ENCODE data around the gene UFC1. TPM values are rescaled to one million over a fixed set of nuclear protein-coding genes. Genes with fewer than 3 reads are reported as not detected.

Gene UFC1
- total RNA-seq, 1 donor: 111 TPM

DNA sequence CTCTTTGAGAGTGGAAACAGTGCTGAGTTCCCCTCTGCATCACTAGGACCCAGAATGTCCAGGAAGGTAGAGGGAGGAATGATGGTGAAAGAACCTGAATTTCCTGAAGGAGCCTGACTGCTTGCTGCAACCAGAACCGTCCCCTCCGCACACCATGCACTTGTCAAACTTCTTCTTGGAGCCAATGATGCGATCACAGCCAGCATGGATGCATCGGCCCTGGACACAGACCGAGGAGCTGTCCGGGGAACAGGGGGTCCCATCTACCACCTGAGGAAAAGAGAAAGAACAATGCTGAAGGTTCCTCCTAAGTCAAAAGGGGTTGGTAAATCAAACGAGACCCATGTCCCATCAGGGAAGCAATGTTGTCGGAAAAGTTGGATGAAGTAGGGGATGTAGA lies 38.2 kb downstream of the UFC1 start:
- TF ChIP-seq, protein P1, sequence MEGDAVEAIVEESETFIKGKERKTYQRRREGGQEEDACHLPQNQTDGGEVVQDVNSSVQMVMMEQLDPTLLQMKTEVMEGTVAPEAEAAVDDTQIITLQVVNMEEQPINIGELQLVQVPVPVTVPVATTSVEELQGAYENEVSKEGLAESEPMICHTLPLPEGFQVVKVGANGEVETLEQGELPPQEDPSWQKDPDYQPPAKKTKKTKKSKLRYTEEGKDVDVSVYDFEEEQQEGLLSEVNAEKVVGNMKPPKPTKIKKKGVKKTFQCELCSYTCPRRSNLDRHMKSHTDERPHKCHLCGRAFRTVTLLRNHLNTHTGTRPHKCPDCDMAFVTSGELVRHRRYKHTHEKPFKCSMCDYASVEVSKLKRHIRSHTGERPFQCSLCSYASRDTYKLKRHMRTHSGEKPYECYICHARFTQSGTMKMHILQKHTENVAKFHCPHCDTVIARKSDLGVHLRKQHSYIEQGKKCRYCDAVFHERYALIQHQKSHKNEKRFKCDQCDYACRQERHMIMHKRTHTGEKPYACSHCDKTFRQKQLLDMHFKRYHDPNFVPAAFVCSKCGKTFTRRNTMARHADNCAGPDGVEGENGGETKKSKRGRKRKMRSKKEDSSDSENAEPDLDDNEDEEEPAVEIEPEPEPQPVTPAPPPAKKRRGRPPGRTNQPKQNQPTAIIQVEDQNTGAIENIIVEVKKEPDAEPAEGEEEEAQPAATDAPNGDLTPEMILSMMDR (IDR thresholded peaks at IDR 0.05; ENCODE audit: insufficient read depth, low read length): no peak
- no peak overlapping the region for H3K4me3 ChIP-seq (ENCODE audit: low read depth, low read length)
- no peak for DNase-seq (ENCODE audit: low read depth)

DNA sequence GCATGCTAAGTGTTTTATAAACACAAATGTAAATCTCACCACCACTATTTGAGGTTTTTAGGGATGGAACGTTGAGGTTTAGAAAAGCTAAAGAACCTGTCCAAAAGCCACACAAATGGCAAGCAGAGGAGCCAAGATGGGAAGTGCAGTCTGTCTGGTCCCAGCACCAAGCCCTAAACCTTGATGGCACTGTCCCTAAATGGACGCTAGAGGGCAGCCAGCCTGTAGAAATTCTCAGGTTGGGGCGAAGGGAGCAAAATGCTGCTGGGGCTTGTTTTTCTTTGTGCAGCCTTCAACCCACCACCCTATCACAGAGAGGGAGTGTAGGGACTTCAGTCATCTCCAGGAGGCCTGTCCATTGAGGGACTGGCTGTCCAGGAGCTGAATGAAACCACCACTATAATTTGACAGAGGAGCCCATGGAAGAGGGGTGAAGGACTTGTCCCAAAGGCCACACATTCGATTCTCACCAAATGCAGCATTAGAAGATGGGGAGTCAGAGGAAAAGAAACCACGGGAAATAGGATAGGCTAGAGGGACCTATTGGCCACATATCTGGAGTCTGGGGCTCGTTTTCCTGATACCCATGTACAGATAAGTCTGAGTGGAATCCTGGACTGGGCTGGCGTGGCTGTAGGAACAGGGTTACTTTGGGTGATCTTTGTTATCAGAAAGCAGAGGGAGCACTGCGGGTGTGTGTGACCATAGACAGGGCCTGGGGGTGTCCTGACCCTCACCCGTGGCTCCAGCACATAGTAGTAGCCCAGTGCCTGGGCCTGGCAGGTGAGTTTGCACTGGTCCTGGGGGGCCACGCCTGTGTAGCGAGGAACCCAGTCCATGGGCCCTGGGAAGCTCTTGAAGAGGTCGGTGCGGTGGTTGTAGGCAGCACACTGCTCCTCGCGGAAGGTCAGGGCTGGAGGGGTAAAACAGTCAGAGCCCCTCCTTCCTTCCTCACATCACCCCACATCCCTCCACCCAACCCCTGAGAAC lies 39.0 kb downstream of the UFC1 start:
- no peak overlapping the region for H3K4me3 ChIP-seq (ENCODE audit: low read depth, low read length)
- DNase-seq (ENCODE audit: low read depth): peak; percentile 78
- TF ChIP-seq, protein P1 (IDR thresholded peaks at IDR 0.05; ENCODE audit: insufficient read depth, low read length): peak; percentile 97

DNA sequence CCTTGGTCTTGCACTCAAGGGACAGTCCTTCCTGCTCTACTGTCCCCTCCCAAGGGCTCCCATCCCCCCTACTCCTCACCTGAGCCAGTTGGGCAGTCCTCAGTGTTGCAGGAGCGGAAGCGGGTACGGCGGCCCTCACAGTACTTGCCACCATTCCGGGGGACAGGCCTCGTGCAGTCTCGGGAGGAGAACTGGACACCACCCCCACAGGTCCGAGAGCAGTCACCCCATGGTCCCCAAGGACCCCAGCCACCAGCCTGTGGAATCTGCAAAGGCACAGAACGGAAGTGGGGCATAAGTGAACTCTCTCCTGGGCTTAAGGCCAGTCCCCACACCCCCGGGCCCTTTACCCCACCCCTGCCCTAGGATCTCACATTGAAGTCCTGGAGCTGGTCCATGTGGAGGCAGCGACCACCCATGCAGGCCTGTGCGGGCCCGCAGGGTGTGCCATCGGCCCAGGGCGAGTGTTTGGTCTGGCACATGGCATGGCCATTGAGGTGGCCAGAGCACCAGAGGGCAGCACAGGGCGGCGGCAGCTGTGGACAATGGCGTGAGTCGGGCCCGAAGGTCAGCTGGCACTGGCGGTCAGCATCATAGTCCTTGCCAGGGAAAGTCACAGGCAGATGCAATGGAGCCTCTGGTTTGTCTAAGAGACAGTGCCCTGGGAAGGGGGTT lies 39.9 kb downstream of the UFC1 start:
- no peak for DNase-seq (ENCODE audit: low read depth)
- TF ChIP-seq, protein P1 (IDR thresholded peaks at IDR 0.05; ENCODE audit: insufficient read depth, low read length): no peak
- no peak overlapping the region for H3K4me3 ChIP-seq (ENCODE audit: low read depth, low read length)

DNA sequence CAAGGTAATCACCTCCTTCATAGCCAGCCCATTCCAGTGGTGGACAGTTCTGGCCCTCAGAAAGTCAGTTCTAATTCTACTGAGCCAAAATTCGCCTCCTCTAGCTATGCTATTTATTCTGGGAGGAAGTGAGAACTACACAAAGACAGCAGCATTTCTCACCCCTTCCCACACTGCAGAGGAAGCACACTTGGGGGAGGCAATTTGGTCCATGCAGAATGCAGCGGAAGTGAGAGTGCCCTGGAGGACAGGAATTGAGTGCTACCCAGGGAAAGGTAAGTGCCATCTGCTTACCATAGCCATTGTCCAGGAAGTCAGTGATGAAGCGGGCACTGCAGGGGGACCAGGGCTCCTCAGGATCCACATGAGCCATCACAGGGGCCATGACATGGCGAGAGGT lies 41.4 kb downstream of the UFC1 start:
- no peak for DNase-seq (ENCODE audit: low read depth)
- TF ChIP-seq, protein P1 (IDR thresholded peaks at IDR 0.05; ENCODE audit: insufficient read depth, low read length): no peak
- H3K4me3 ChIP-seq (ENCODE audit: low read depth, low read length): no peak overlapping the region

DNA sequence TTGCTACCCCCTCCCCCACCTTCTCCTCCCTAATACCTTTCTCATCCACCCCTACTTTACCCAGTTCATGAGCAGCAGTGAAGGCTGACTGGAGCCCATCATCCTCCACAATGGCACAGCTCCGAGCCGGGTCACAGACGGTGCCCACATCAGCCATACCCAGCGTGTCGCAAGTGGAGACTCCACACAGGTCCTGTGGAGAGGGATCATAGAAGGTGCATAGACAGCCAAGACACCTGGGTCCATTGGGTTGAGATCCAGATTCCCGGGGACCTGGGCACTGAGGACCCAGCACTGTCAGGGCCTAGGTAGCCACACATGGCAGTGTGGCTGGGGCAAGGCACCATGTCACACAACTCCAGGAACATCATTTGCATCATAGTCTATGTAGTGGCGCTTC lies 42.3 kb downstream of the UFC1 start:
- no peak for DNase-seq (ENCODE audit: low read depth)
- H3K4me3 ChIP-seq (ENCODE audit: low read depth, low read length): no peak overlapping the region
- TF ChIP-seq, protein P1 (IDR thresholded peaks at IDR 0.05; ENCODE audit: insufficient read depth, low read length): no peak

DNA sequence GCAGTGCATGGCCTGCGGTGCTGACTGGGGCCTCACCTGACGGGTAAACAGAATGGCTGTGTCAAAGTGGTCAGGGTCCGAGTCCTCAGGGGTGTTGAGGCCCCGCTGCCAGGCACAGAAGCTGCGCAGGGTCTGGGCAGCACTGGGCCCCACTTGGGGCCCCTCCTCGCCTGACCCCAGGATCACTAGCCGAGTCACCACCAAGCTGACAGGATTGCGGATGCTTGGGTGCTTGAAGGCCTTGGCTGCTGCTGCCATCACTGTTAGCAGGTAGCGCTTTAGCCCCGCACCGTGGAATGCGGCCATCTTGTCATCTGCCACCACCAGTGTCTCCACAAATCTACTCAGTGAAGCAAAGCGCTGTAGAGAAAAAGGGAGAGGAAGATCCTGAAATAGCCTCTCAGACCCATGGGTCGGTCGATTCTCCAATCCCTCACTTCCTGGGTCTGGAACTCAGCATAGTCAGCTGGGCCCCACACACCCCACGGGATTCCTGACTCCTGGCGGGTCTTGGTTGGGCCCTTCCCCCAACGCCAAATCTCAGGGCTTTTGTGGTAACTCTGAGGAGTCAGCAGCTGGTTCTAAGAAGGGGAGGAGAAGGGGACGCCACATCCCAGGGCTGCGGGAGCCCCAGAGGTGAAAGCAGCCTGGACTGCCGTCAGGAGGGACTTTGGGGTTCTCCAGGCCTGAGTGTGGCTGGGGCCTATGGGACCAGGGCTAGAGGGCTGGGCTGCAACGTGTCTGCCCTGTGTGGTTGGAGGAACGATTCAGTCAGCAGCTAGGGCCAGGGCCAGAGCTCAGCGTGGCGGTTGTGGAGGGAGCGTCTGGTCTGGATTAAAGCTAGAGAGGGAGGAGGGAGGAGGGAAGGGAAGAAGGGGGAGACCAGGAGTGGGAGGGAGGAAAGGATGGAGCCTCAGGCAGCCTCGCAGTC lies 43.0 kb downstream of the UFC1 start:
- DNase-seq (ENCODE audit: low read depth): peak; percentile 89
- TF ChIP-seq, protein P1 (IDR thresholded peaks at IDR 0.05; ENCODE audit: insufficient read depth, low read length): no peak
- peak overlapping the region; percentile 68 for H3K4me3 ChIP-seq (ENCODE audit: low read depth, low read length)

Measured in fibroblast of the aortic adventitia (primary cell).